Glomerular endothelial cell (primary cell): Measurements from ENCODE around the gene DCHS2. TPM values are rescaled to one million over a fixed set of nuclear protein-coding genes. Genes with fewer than 3 reads are reported as not detected.

Experiments used
- DNase-seq: peaks from one replicate; pipeline ENCODE4 v3.0.0-alpha.2; 2011; ENCODE audit warnings: low read depth, low spot score; ENCODE audit errors: extremely low read depth
- total RNA-seq: library from RNA; depleted of rRNA; stranded (reverse); fragments of >200 nt; gene quantifications from 2 replicates; pipeline ENCODE4 v1.2.3, GENCODE V29; 2015

DCHS2 gene
- total RNA-seq, 1 donor from 2014 or later, result not detected

GRCh38 chr4:154329939-154330338 lies 161.7 kb downstream of the DCHS2 start:
- no peak for DNase-seq

DNA sequence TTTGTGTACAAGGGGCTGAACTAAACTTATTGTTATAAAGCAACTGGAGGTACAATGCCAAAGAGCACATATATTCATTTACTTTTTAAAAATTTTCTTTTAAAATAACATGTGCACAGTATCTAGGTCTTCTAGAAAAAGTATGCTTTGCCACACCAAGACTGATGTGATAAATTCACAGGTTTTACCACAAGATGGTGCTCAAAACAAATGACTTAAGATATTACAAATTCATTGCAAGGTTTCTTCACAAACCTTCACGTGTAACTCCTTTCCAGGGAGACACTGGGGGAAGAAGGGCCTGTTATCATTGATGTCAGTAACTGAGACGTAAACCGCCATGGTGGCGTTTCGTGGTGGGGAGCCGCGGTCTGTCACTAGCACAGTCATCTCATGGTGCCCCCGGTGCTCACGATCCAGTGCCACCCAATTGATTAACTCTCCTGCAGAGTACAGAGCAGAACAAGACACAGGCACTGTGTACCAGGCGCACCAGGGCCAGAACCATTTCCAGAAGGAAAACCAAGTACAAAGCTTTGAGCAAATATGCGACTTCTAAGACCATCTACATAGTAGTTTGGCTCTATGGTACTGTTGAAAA lies 162.2 kb downstream of the DCHS2 start:
- no peak for DNase-seq

DNA sequence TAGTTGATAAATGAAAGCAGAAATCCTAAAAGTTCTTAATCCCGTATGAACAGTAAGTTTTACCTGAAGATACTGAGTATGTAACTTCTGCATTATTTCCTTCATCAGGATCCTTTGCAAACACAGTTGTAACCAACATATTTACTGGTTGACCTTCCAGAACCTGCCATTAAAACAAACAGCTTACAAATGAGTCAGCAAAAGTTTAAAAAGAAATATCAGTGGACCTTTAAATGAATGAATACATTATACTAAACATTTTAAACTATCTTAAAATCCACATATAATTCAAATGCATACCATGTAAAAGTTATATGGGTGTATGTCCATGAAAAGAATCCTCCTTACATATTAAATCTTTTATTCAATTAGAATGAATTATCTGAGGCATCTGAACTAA lies 163.6 kb downstream of the DCHS2 start:
- no peak for DNase-seq

GRCh38 chr4:154320521-154320920 lies 171.1 kb downstream of the DCHS2 start:
- no peak for DNase-seq

DNA sequence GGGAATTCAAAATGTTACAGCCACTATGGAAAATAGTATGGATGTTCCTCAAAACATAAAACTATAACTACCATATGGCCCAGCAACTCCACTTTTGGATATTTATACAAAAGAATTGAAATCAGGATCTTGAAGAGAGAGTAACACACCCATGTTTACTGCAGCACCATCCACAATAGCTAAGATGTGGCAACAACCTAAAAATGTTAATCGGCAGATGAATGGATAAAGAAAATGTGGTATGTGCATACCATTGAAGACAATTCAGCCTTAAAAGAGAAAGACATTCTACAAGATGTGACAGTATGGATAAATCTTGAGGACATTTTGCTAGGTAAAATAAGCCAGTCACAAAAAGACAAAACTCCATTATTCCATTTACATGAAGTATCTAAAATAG lies 171.9 kb downstream of the DCHS2 start:
- DNase-seq, result no peak

DNA sequence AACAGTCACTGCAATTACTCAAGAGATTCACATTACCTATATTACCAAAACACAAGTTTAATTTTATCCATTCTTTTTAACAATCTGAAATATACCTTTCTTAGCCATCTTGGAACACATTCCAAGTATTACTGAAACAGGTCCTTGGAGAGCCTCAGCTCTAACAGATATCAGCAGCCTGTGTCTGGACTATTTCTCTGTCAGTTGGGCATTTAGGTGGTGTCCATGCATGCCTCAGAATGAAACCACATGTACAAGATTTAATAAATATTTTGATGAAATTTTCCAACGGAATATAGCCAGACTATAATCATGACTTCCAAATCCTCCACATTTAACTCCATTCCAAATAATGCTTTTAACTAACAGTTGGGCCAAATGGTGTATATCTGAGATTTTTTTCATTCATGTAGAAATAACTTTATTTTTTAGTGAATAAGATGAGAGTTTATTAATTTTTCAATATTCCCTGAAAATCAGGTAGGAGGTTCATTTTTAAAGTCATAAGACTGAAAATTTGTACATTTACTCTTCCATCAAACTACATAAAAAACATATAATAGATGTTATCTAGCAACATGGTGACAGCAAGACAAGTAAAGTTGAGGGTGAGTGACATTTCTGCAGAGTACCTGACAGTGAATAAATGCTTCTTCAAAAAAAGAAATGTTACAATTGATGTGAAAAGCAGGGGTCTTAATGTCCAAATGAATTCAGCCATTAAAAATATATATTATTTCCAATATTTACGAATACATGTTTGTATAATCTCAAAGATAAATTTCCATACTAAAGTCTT lies 174.2 kb downstream of the DCHS2 start:
- DNase-seq, result no peak

- no peak for DNase-seq
Measured at GRCh38 chr4:154315741-154316140, 175.9 kb downstream of the DCHS2 start.

- DNase-seq, result no peak
Measured at GRCh38 chr4:154314248-154314647, 177.4 kb downstream of the DCHS2 start.

GRCh38 chr4:154313004-154313585 lies 178.5 kb downstream of the DCHS2 start:
- DNase-seq, result no peak

DNA sequence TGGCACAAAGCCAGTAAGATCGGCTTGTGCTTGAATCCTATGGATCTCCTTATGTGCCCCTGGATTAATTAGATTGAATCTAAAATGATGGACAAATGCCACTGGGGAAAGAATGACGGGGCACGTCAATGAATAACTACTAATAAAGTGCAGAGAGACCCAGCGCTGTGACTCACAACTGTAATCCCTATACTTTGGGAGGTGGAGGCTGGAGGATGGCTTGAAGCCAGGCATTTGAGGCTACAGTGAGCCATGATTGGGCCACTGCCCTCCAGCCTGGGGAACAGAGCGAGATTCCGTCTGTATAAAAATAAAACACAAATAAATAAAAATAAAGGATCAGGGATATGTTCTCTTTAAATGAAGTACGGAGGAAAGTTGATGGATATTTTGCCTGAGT lies 179.4 kb downstream of the DCHS2 start:
- DNase-seq, result no peak

DNA sequence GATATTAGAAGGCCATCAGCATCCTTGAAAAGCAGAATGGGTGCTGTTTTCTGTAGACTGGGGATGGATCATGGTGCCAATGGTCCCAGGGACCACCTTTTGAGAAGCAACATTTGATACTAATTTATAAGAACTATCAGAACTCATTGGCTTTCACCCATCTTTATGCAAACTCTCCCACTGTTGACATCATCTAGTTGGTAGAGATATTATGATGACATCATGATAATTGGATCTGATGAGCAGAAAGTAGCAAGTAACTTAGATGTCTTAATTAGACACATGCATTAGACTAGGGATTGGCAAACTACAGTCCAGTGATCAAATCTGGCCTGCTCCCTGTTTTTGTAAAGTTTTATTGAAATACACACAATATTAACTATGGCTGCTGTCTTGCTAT lies 181.0 kb downstream of the DCHS2 start:
- no peak for DNase-seq

- DNase-seq, result no peak
Measured at GRCh38 chr4:154308207-154308606, 183.4 kb downstream of the DCHS2 start.

DNA sequence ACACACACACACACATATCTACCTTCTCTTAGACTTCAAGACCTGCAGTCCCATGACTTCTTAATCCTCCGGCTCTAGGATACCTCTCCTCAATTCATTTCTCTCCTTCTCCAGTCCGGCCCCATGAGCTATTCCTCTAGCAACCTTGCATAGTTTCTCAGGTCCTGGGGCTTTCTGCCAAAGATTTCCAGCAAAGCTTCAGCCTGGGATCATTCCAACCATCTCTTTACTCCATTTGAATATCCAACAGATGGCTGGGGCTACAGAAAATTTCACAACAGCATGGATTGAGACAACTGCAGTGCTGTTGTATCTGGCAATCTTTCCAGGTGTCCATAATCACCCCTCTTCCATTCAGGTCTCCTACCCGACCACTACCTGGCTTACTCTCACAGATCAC lies 184.1 kb downstream of the DCHS2 start:
- no peak for DNase-seq

- no peak for DNase-seq
Measured at GRCh38 chr4:154305616-154306015, 186.0 kb downstream of the DCHS2 start.

DNA sequence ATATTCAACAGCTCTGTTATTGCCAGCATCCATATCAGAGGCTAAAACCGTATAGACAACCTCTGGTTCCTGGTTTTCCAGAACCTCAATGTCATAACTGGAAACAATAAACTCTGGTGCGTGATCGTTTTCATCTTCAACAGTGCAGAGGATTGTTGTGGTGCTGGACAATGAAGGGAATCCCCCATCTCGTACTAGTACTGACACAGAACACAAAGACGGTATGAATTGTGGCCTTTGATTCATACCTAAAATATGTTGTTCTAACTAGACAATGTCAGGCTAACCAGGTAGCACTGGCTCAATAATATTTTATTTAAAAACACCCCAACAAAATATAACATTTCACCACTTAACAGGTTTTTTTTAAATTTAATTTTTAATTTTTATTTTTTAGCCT lies 186.9 kb downstream of the DCHS2 start:
- DNase-seq, result no peak

- no peak for DNase-seq
Measured at GRCh38 chr4:154294652-154295350, 196.8 kb downstream of the DCHS2 start.

GRCh38 chr4:154293427-154293826 lies 198.2 kb downstream of the DCHS2 start:
- DNase-seq, result no peak

DNA sequence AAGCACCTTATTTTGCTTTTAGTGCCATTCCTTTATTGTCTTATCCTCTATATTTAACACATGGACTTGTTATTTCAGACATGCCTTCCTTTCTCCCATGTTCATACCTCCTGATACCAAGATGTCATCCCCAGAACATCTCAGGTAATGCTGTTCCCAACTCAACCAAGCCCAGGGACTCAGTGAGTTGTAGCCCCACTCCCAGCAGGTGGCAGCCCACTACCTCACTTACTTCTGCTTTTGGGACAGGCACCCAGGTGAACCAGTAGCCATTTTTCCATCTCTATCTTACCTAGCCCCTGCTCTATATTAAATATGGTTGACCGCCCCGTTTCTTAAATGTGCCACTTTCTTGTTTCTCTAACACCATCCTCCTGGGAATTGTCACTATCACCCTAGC lies 199.0 kb downstream of the DCHS2 start:
- DNase-seq, result no peak

DNA sequence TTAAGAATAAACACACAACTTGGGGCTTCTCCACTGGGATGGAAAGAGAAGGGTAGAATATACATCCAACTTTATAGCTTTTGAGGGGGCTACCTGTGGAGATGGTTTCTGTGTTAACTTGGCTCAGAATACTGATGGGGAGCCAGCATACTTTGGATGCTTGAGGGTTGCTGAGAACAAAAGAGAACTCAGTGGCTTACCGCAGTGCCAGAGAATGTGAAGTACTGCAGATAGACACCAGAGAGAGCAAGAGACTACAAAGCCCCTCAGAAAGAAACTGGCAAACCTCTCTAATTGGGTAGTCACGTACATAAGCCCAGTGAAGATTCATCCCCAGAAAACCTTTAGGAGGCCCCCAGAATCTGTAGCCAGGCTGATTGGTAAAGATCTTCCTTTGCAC lies 214.4 kb downstream of the DCHS2 start:
- DNase-seq, result no peak

GRCh38 chr4:154276496-154276895 lies 215.1 kb downstream of the DCHS2 start:
- DNase-seq, result no peak

GRCh38 chr4:154254999-154255398 lies 236.6 kb downstream of the DCHS2 start:
- DNase-seq, result no peak

DNA sequence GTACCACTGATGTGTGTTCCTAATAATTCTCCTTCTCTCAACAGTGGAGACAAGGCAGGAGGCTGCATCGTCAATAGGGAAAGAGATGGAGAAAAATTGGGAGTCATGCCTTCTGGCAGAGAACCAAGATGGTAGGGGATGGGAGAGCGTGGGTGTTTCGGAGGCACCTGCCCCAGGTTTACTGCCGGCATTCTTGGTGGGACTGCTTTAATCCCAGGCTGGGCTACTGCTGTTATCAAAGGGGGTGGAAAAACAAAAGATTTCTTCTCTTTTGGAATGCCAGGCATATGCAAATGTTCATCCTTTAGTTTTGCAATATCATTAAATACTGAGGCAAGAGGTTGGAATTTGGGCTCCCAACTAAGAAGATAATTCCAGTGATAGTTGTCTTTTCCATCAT lies 257.0 kb downstream of the DCHS2 start:
- DNase-seq, result no peak
